IMR-90 (cell line): ENCODE measurements around the gene TAF1B. TPM values are rescaled to one million over a fixed set of nuclear protein-coding genes. Genes with fewer than 3 reads are reported as not detected.

Source experiments
- ATAC-seq: fragments of 200-7000 bp; cut with Tn5 transposase; 2 replicates; pipeline ENCODE4 v1.9.1; 2020; ENCODE audit warnings: low read depth, mild to moderate bottlenecking, moderate library complexity
- BruUV-seq: library from RNA; stranded (reverse); fragments of 400-500 nt; replicated peaks from 2 replicates; lab custom pipeline; 2021; lab: Mats Ljungman, UMichigan
- CTCF ChIA-PET: fragments of 300-600 bp; formaldehyde crosslinking; extraction: SDS; loops from one replicate; lab custom pipeline; 2021; ENCODE audit warnings: antibody characterized with exemption; lab: Yijun Ruan, JAX
- POLR2A ChIA-PET: fragments of 300-600 bp; sonication (Branson Sonifier 250); formaldehyde crosslinking; loops from one replicate; lab custom pipeline; 2022; ENCODE audit warnings: antibody characterized with exemption; ENCODE audit not compliant: unreplicated experiment; lab: Charles Lee
- DNase-seq: peaks from one replicate; pipeline ENCODE4 v3.0.0; 2013
- H2AFZ ChIP-seq: replicated peaks from 2 replicates; pipeline ENCODE3; 2013; ENCODE audit warnings: low read length, mild to moderate bottlenecking; ENCODE audit not compliant: poor library complexity
- H2AK5ac ChIP-seq: 2 replicates; pipeline ENCODE4 v1.6.1; 2013; ENCODE audit warnings: low read depth, low read length, inconsistent platforms
- H2AK9ac ChIP-seq: replicated peaks from 2 replicates; pipeline ENCODE3; 2013; ENCODE audit warnings: mild to moderate bottlenecking, low read depth, low read length, moderate library complexity; ENCODE audit not compliant: poor library complexity
- H2BK120ac ChIP-seq: 2 replicates; pipeline ENCODE4 v1.6.1; 2013; ENCODE audit warnings: low read depth, low read length, inconsistent platforms
- H2BK15ac ChIP-seq: 3 replicates; pipeline ENCODE4 v1.6.1; 2013; ENCODE audit warnings: low read depth, low read length, inconsistent platforms
- H2BK20ac ChIP-seq: 2 replicates; pipeline ENCODE4 v1.6.1; 2013; ENCODE audit warnings: low read depth, mild to moderate bottlenecking, inconsistent platforms, low read length, moderate library complexity
- H2BK5ac ChIP-seq: 2 replicates; pipeline ENCODE4 v1.6.1; 2013; ENCODE audit warnings: mild to moderate bottlenecking, low read depth, low read length, inconsistent platforms; ENCODE audit not compliant: poor library complexity, severe bottlenecking
- H3K14ac ChIP-seq: replicated peaks from 2 replicates; pipeline ENCODE4 v1.6.1; 2013; ENCODE audit warnings: low read depth, low read length, inconsistent platforms
- H3K18ac ChIP-seq: 2 replicates; pipeline ENCODE4 v1.6.1; 2013; ENCODE audit warnings: low read depth, low read length, control low read depth
- H3K23ac ChIP-seq: 2 replicates; pipeline ENCODE4 v1.6.1; 2013; ENCODE audit warnings: low read depth, low read length, inconsistent platforms
- H3K27ac ChIP-seq: 2 replicates; pipeline ENCODE4 v1.5.1; 2013; ENCODE audit warnings: mild to moderate bottlenecking, control low read depth, low read length; ENCODE audit not compliant: insufficient read depth
- H3K27me3 ChIP-seq: 2 replicates; pipeline ENCODE4 v1.6.1; 2013; ENCODE audit warnings: low read length; ENCODE audit not compliant: control insufficient read depth, insufficient read depth
- H3K36me3 ChIP-seq: 2 replicates; pipeline ENCODE4 v1.6.1; 2013; ENCODE audit warnings: low read length, mixed read lengths; ENCODE audit not compliant: control insufficient read depth, insufficient read depth
- H3K4ac ChIP-seq: 2 replicates; pipeline ENCODE4 v1.6.1; 2013; ENCODE audit warnings: low read depth, low read length, inconsistent platforms
- H3K4me1 ChIP-seq: 2 replicates; pipeline ENCODE4 v1.6.1; 2013; ENCODE audit warnings: low read length, mixed read lengths; ENCODE audit not compliant: control insufficient read depth, insufficient read depth
- H3K4me2 ChIP-seq: 2 replicates; pipeline ENCODE4 v1.6.1; 2013; ENCODE audit warnings: low read depth, mild to moderate bottlenecking, control low read depth, low read length, moderate library complexity
- H3K4me3 ChIP-seq: 2 replicates; pipeline ENCODE4 v1.5.1; 2013; ENCODE audit warnings: low read depth, mild to moderate bottlenecking, control low read depth, low read length, moderate library complexity; ENCODE audit not compliant: insufficient read depth
- H3K56ac ChIP-seq: 2 replicates; pipeline ENCODE4 v1.6.1; 2013; ENCODE audit warnings: low read length, inconsistent platforms; ENCODE audit not compliant: insufficient read depth; ENCODE audit errors: extremely low read depth
- H3K79me1 ChIP-seq, 2 experiments: 2 replicates each; pipeline ENCODE4 v1.6.1; 2013; ENCODE audit warnings: low read length in 2 of 2, inconsistent platforms in 1 of 2, low read depth in 1 of 2
- H3K9ac ChIP-seq: 2 replicates; pipeline ENCODE4 v1.6.1; 2013; ENCODE audit warnings: low read depth, low read length, control low read depth
- H3K9me1 ChIP-seq: 2 replicates; pipeline ENCODE4 v1.6.1; 2013; ENCODE audit warnings: low read length, inconsistent platforms; ENCODE audit not compliant: insufficient read depth
- H3K9me3 ChIP-seq: 2 replicates; pipeline ENCODE4 v1.6.1; 2013; ENCODE audit warnings: low read length; ENCODE audit not compliant: control insufficient read depth, insufficient read depth
- H4K20me1 ChIP-seq: 2 replicates; pipeline ENCODE4 v1.6.1; 2013; ENCODE audit warnings: low read length, inconsistent platforms; ENCODE audit not compliant: insufficient read depth
- H4K5ac ChIP-seq: 2 replicates; pipeline ENCODE4 v1.6.1; 2013; ENCODE audit warnings: mild to moderate bottlenecking, low read depth, low read length, control low read depth
- H4K8ac ChIP-seq, 2 experiments: 2 replicates each; pipeline ENCODE4 v1.6.1; 2013; ENCODE audit warnings: low read depth in 2 of 2, low read length in 2 of 2, control low read depth in 1 of 2, inconsistent platforms in 1 of 2
- H4K91ac ChIP-seq: 2 replicates; pipeline ENCODE4 v1.6.1; 2013; ENCODE audit warnings: low read depth, low read length, inconsistent platforms; ENCODE audit not compliant: insufficient read depth
- RAD21 ChIP-seq: IDR thresholded peaks from 2 replicates; pipeline ENCODE4 v1.6.1; 2012; ENCODE audit warnings: low read length, improper control_type of control experiment
- WGBS, 2 experiments: methylation state at CpG; one replicate each; pipeline versions ENCODE4 v1.1.5 to v1.1.7; 2013; ENCODE audit warnings: missing lambda C conversion rate in 2 of 2; ENCODE audit not compliant: insufficient read length in 1 of 2; ENCODE audit errors: extremely low coverage in 2 of 2; 5-methylcytosine and 5-hydroxymethylcytosine counted together
- dilution Hi-C: fragments of 300-500 bp; cut with HindIII; formaldehyde crosslinking; loops from one replicate; pipeline ENCODE4 v1.14.3; 2018; ENCODE audit warnings: low sequenced_read_pairs; ENCODE audit not compliant: unreplicated experiment
- in situ Hi-C: fragments of 300-500 bp; cut with MboI; formaldehyde crosslinking; loops from 3 replicates; pipeline ENCODE4 v1.14.3; 2019; ENCODE audit warnings: low sequenced_read_pairs, inconsistent platforms, mixed read lengths
- intact Hi-C: fragments of 100-400 bp; cut with micrococcal nuclease; formaldehyde crosslinking; loops from 2 replicates; pipeline ENCODE4 v1.10.0; 2022
- polyA plus RNA-seq, 3 experiments: library from polyadenylated mRNA; depleted of rRNA; stranded (reverse); fragments of >200 nt; gene quantifications; 2 replicates each; pipeline ENCODE4 v1.2.3, GENCODE V29; 2012; ENCODE audit warnings: low replicate concordance in 1 of 3
- total RNA-seq: library from RNA; depleted of rRNA; stranded (reverse); fragments of >200 nt; gene quantifications from 2 replicates; pipeline ENCODE4 v1.2.3, GENCODE V29; 2012
- TF ChIP-seq, protein P1 (sequence below): conservative IDR thresholded peaks from 2 replicates; pipeline ENCODE4 v1.5.1; 2012; ENCODE audit warnings: mild to moderate bottlenecking, low read depth, low read length, improper control_type of control experiment

The TAF1B gene
- total and polyA plus RNA-seq, 2 of the 4 experiments (the other 2 are of a cell fraction) = 8.4 to 19.9 TPM

DNA sequence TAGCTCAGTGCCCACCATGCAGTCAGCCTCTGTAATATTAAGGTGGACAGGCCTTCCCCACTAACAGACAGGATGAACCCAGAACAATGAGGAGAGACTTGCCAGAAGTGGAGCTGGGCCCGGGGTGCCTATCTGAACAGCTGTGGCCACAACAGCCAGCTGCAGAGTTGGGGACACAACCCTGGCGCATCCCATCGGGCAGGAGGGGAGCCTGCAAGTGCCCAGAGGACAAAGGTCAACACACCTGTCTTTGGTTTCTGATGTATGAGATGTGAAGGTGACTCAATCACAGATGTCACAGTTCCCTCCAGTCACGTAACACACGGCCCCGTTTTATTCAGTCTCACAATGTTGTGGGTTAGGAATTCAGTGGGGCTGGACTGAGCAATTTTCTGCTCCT, 48.2 kb upstream of the TAF1B start (continued):
- TF ChIP-seq, protein P1, sequence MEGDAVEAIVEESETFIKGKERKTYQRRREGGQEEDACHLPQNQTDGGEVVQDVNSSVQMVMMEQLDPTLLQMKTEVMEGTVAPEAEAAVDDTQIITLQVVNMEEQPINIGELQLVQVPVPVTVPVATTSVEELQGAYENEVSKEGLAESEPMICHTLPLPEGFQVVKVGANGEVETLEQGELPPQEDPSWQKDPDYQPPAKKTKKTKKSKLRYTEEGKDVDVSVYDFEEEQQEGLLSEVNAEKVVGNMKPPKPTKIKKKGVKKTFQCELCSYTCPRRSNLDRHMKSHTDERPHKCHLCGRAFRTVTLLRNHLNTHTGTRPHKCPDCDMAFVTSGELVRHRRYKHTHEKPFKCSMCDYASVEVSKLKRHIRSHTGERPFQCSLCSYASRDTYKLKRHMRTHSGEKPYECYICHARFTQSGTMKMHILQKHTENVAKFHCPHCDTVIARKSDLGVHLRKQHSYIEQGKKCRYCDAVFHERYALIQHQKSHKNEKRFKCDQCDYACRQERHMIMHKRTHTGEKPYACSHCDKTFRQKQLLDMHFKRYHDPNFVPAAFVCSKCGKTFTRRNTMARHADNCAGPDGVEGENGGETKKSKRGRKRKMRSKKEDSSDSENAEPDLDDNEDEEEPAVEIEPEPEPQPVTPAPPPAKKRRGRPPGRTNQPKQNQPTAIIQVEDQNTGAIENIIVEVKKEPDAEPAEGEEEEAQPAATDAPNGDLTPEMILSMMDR = no peak

DNA sequence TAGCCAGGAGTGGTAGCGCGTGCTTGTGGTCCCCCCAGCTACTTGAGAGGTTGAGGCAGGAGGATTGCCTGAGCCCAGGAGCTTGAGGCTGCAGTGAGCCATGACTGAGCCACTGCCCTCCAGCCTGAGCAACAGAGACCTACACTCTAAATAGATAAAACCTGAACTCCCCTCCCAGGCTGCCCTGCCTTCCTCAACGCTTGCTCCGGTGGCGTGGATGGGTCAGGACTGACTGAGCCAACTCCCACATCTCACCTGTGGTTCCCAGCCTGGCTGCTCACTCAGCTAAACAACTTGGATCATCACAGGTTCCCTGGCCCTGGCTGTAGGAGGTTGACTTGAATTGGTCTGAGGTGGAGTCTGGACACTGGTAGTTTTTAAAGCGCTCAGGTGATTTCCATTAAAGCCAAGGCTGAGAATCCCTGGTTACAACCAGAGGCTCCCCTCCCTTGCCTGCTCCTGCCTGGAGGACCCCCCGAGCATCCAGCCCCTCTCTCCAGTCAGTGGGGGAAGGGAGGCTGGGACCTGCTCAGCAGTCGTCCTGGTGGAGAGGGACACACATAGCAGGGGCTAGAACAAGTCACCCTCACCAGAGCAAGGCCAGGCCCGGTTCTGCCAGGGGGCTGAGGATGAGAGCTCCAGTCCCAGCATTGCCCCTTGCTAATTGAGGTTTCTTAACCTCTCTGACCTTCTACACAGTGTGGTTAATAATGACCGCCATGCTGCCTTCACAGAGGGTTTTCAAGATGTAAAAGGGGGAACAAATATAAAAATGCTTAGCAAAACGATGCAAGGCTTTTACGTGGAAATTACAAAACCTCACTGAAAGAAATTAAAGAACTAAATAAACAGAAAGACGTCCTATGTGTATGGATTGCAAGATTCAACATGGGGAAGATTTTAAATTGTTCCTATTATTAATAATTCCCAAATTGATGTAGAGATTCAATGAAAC, 46.9 kb upstream of the TAF1B start:
- no peak overlapping the region for H2BK5ac ChIP-seq
- dilution Hi-C loops = no loop called here
- H3K4me2 ChIP-seq = no peak overlapping the region
- peaks cover 3% of the 10 kb centered on the region; the same call in 1 of the 2 replicates for H3K9me1 ChIP-seq
- H3K18ac ChIP-seq = no peak overlapping the region
- TF ChIP-seq, protein P1 = 0 out of 2 replicates have a peak, but pooled peaks have one; percentile 2
- no peak for TF ChIP-seq RAD21
- no peak overlapping the region for H3K4me3 ChIP-seq
- H3K36me3 ChIP-seq = no peaks in the 10 kb centered on the region
- intact Hi-C loops = no loop called here
- POLR2A ChIA-PET = no interaction called here
- DNase-seq = no peak
- H2BK20ac ChIP-seq = no peak overlapping the region
- H4K20me1 ChIP-seq = no peaks in the 10 kb centered on the region; the same call in 1 of the 2 replicates
- no peak overlapping the region for H3K23ac ChIP-seq
- H3K14ac ChIP-seq = no peak overlapping the region
- H2AK5ac ChIP-seq = no peak overlapping the region
- BruUV-seq = no TSS peak
- peaks cover 7% of the 10 kb centered on the region for H3K4me1 ChIP-seq
- H3K27me3 ChIP-seq = peaks cover 4% of the 10 kb centered on the region; the same call in 1 of the 2 replicates
- no peak overlapping the region for H2BK120ac ChIP-seq
- H4K91ac ChIP-seq = no peak overlapping the region
- H3K27ac ChIP-seq = no peak overlapping the region
- H4K5ac ChIP-seq = no peak overlapping the region
- no peaks in the 10 kb centered on the region for H3K9me3 ChIP-seq
- CTCF ChIA-PET = interaction anchor here (1.2 kb wide), 1 partner anchor 26 kb away, joined by 3 read pairs; no protein-coding TSS in a partner anchor
- no peak overlapping the region for H2BK15ac ChIP-seq
- H3K4ac ChIP-seq = no peak overlapping the region
- ATAC-seq = no peak
- H2AK9ac ChIP-seq = no peak overlapping the region
- H4K8ac ChIP-seq = no peak overlapping the region
- no peak overlapping the region for H2AFZ ChIP-seq
- no peak overlapping the region for H3K56ac ChIP-seq
- WGBS, 2 experiments = no CpG with 5 or more reads among the region's 13 CpGs
- H3K9ac ChIP-seq = no peak overlapping the region
- no peaks in the 10 kb centered on the region for H3K79me1 ChIP-seq
- in situ Hi-C loops = loop anchor here (5.0 kb wide), 1 partner anchor 251 kb away; no protein-coding TSS in a partner anchor
